GM18861 (cell line): Measurements from ENCODE around the gene OAS1.

Source experiments
- ATAC-seq: cut with Tn5 transposase; IDR thresholded peaks from one replicate; pipeline ENCODE4 v1.9.1; 2021; ENCODE audit not compliant: unreplicated experiment

Gene OAS1

GRCh38 chr12:112964915-112965314 lies 58.2 kb downstream of the OAS1 start:
- no peak for ATAC-seq

GRCh38 chr12:112965643-112966042 lies 58.9 kb downstream of the OAS1 start:
- ATAC-seq: no peak

GRCh38 chr12:112967306-112967705 lies 60.5 kb downstream of the OAS1 start:
- no peak for ATAC-seq

GRCh38 chr12:112967858-112968257 lies 61.1 kb downstream of the OAS1 start:
- no peak for ATAC-seq
